Liver (tissue), 3 donors: ENCODE measurements around the gene SMIM29.

ENCODE experiments used
- CTCF ChIP-seq: fragments of 150-350 bp; IDR thresholded peaks from 2 replicates; pipeline ENCODE4 v1.5.1; 2017; ENCODE audit warnings: improper control_type of control experiment, low read depth, low read length; ENCODE audit not compliant: missing input control
- EGR1 ChIP-seq, 2 donors: IDR thresholded peaks; 2 replicates each; pipeline ENCODE4 v1.6.1; 2016 to 2018; ENCODE audit warnings: antibody characterized with exemption in 2 of 2, low read depth in 2 of 2
- FOXA1 ChIP-seq: IDR thresholded peaks from 2 replicates; pipeline ENCODE4 v1.6.1; 2016; ENCODE audit warnings: antibody characterized with exemption
- HNF4G ChIP-seq: IDR thresholded peaks from 2 replicates; pipeline ENCODE4 v1.6.1; 2016; ENCODE audit warnings: antibody characterized with exemption
- JUND ChIP-seq, 2 donors: IDR thresholded peaks; 2 replicates each; pipeline ENCODE4 v1.6.1; 2016; ENCODE audit warnings: antibody characterized with exemption in 2 of 2
- MAX ChIP-seq: IDR thresholded peaks from 2 replicates; pipeline ENCODE4 v1.6.1; 2016; ENCODE audit warnings: antibody characterized with exemption
- NR2F2 ChIP-seq: IDR thresholded peaks from 2 replicates; pipeline ENCODE4 v1.6.1; 2016; ENCODE audit warnings: antibody characterized with exemption
- TAF1 ChIP-seq: conservative IDR thresholded peaks from 2 replicates; pipeline ENCODE4 v1.6.1; 2016; ENCODE audit warnings: antibody characterized with exemption, mild to moderate bottlenecking
- ZBTB33 ChIP-seq: IDR thresholded peaks from 2 replicates; pipeline ENCODE4 v1.6.1; 2016; ENCODE audit warnings: antibody characterized with exemption
- donor health status: healthy.
- donor health status: healthy.

- TF ChIP-seq CTCF: no peak
- TF ChIP-seq JUND (IDR thresholded peaks at IDR 0.05): no peak
- no peak for TF ChIP-seq MAX
- no peak for TF ChIP-seq HNF4G
- no peak for TF ChIP-seq TAF1
- TF ChIP-seq EGR1 (IDR thresholded peaks at IDR 0.05; ENCODE audit: low read depth in 2 of 2): no peak
- no peak for TF ChIP-seq NR2F2
- TF ChIP-seq FOXA1: no peak
- no peak for TF ChIP-seq ZBTB33
These were observed 18.0 kb downstream of the SMIM29 start for GRCh38 chr6:34230653-34231371.
